HepG2 (cell line): ENCODE results near the gene NKX2-3.

Experiments
- CTCF ChIP-seq: sonication (generic); formaldehyde crosslinking; IDR thresholded peaks from 2 replicates; pipeline ENCODE4 v1.5.0; 2020; ENCODE audit warnings: mild to moderate bottlenecking, missing genetic modification reagents, moderate library complexity
- EP300 ChIP-seq, 3 experiments: sonication (generic) in 1 of 3; formaldehyde crosslinking in 1 of 3; IDR thresholded peaks; 2 replicates each; pipeline versions ENCODE4 v1.5.1 to v1.6.1; 2011 to 2020; ENCODE audit warnings: low read depth in 2 of 3, low read length in 2 of 3, borderline replicate concordance in 1 of 3, improper control_type of control experiment in 1 of 3, mild to moderate bottlenecking in 1 of 3, missing genetic modification reagents in 1 of 3, moderate library complexity in 1 of 3
- GABPA ChIP-seq, 2 experiments: IDR thresholded peaks; 2 replicates each; pipeline ENCODE4 v1.6.1; 2011 to 2016; ENCODE audit warnings: low read depth in 2 of 2, low read length in 1 of 2, missing biosample characterization in 1 of 2, missing genetic modification characterization in 1 of 2
- GMEB1 ChIP-seq: sonication (generic); formaldehyde crosslinking; IDR thresholded peaks from 2 replicates; pipeline ENCODE4 v1.5.1; 2020; ENCODE audit warnings: missing genetic modification reagents, mild to moderate bottlenecking, borderline replicate concordance
- HNF1B ChIP-seq: sonication (generic); formaldehyde crosslinking; IDR thresholded peaks from 2 replicates; pipeline ENCODE4 v1.5.1; 2020; ENCODE audit warnings: mild to moderate bottlenecking, moderate library complexity, missing genetic modification reagents
- IRF1 ChIP-seq: sonication (generic); formaldehyde crosslinking; IDR thresholded peaks from 2 replicates; pipeline ENCODE4 v1.4.0; 2020; ENCODE audit warnings: low read depth, mild to moderate bottlenecking, missing genetic modification reagents
- NCOA2 ChIP-seq: sonication (generic); formaldehyde crosslinking; IDR thresholded peaks from 2 replicates; pipeline ENCODE4 v1.8.0; 2022; ENCODE audit warnings: inconsistent platforms
- NFYB ChIP-seq: sonication (generic); formaldehyde crosslinking; IDR thresholded peaks from 2 replicates; pipeline ENCODE4 v1.4.0; 2020; ENCODE audit warnings: missing genetic modification reagents
- NR2C2 ChIP-seq: sonication (generic); formaldehyde crosslinking; IDR thresholded peaks from 2 replicates; pipeline ENCODE4 v1.4.0; 2020; ENCODE audit warnings: missing genetic modification reagents, mild to moderate bottlenecking, moderate library complexity, borderline replicate concordance
- POLR2AphosphoS2 ChIP-seq: IDR thresholded peaks from 2 replicates; pipeline ENCODE4 v1.6.1; 2011; ENCODE audit warnings: low read depth, low read length, improper control_type of control experiment
- ZNF639 ChIP-seq: conservative IDR thresholded peaks from 2 replicates; pipeline ENCODE4 v1.6.1; 2018; ENCODE audit warnings: missing genetic modification reagents

GRCh38 chr10:99555825-99556523 is 23.2 kb downstream of the NKX2-3 start:
- TF ChIP-seq ZNF639 (CRISPR knock-in tag) (no peak), POLR2AphosphoS2 (no peak), CTCF (CRISPR knock-in tag) (no peak), NFYB (CRISPR knock-in tag) (no peak), IRF1 (no peak), GMEB1 (CRISPR knock-in tag) (no peak), NR2C2 (CRISPR knock-in tag) (no peak), GABPA (IDR thresholded peaks at IDR 0.05; ENCODE audit: low read depth, low read length) (no peak), GABPA (CRISPR knock-in tag; IDR thresholded peaks at IDR 0.05; ENCODE audit: low read depth) (no peak), EP300 (IDR thresholded peaks at IDR 0.05; ENCODE audit: low read depth in 2 of 2, low read length in 2 of 2) (no peak), EP300 (CRISPR knock-in tag; IDR thresholded peaks at IDR 0.05; ENCODE audit: borderline replicate concordance) (no peak), HNF1B (CRISPR knock-in tag) (no peak), NCOA2 (CRISPR knock-in tag) (no peak)
